Mesothelial cell of epicardium (in vitro differentiated cells): ENCODE data around the gene ATG4A. TPM values are rescaled to one million over a fixed set of nuclear protein-coding genes. Genes with fewer than 3 reads are reported as not detected.

ENCODE experiments used
- DNase-seq, 2 experiments: peaks; one replicate each; pipeline ENCODE4 v3.0.0; 2021; ENCODE audit warnings: low spot score in 2 of 2; ENCODE audit not compliant: unreplicated experiment in 2 of 2
- H3K27ac Mint-ChIP-seq: 2 replicates; pipeline ENCODE4 v1.8.0; 2021; ENCODE audit warnings: mixed read lengths
- H3K27me3 Mint-ChIP-seq: 2 replicates; pipeline ENCODE4 v1.8.0; 2021; ENCODE audit warnings: low read depth, mixed read lengths
- H3K36me3 Mint-ChIP-seq: 2 replicates; pipeline ENCODE4 v1.8.0; 2021; ENCODE audit warnings: mixed read lengths
- H3K4me1 Mint-ChIP-seq: 2 replicates; pipeline ENCODE4 v1.8.0; 2021; ENCODE audit warnings: mixed read lengths
- H3K4me3 Mint-ChIP-seq: 2 replicates; pipeline ENCODE4 v1.8.0; 2021; ENCODE audit warnings: mild to moderate bottlenecking, moderate library complexity, mixed read lengths
- H3K9me3 Mint-ChIP-seq: 2 replicates; pipeline ENCODE4 v1.8.0; 2021; ENCODE audit warnings: mixed read lengths
- CTCF ChIP-seq: fragments of 200-600 bp; sonication (generic); IDR thresholded peaks from one replicate; pipeline ENCODE4 v1.5.0; 2021; ENCODE audit warnings: antibody characterized with exemption; ENCODE audit not compliant: unreplicated experiment
- total RNA-seq: library from RNA; stranded (reverse); gene quantifications from 3 replicates; pipeline ENCODE4 v1.2.1, GENCODE V29; 2021

Gene ATG4A
- total RNA-seq, result 7.9 to 9.9 TPM (median 8.9 TPM) in 3 replicates

- Mint-ChIP-seq H3K9me3 (no peaks in the 10 kb centered on the region), H3K4me3 (no peak within 1 kb of the TSS), H3K4me1 (peaks cover 14% of the 10 kb centered on the region), H3K27ac (no peak within 1 kb of the TSS), H3K27me3 (no peaks in the 10 kb centered on the region), H3K36me3 (peaks cover 8% of the 10 kb centered on the region)
- DNase-seq, result peak; percentile 82 to 92
- no peak for TF ChIP-seq CTCF
Observed at GRCh38 chrX:108091264-108091877, at the start of gene ATG4A, which contains the start of gene PSMD10. TSS of gene ATG4A (plus strand) at chrX:108091778. CDS start at chrX:108091827, 49 bp downstream. TSS of gene PSMD10 (minus strand) at chrX:108091542. CDS start at chrX:108091520, 22 bp downstream.

GRCh38 chrX:108044554-108045256, 46.9 kb upstream of the ATG4A start, which contains the start of gene VSIG1:
TSS of gene VSIG1 (plus strand) at chrX:108045065. CDS start at chrX:108045131, 66 bp downstream.
- no peaks in the 10 kb centered on the region for H3K27me3 Mint-ChIP-seq
- no peaks in the 10 kb centered on the region for H3K36me3 Mint-ChIP-seq
- no peak within 1 kb of the TSS for H3K4me3 Mint-ChIP-seq
- peaks cover 3% of the 10 kb centered on the region for H3K4me1 Mint-ChIP-seq
- no peak for TF ChIP-seq CTCF
- peaks cover 10% of the 10 kb centered on the region for H3K9me3 Mint-ChIP-seq
- DNase-seq, result no peak
- H3K27ac Mint-ChIP-seq, result no peak within 1 kb of the TSS

- DNase-seq, result no peak
- Mint-ChIP-seq H3K4me3 (no peak overlapping the region), H3K4me1 (peaks cover 2% of the 10 kb centered on the region), H3K27ac (no peak overlapping the region), H3K27me3 (no peaks in the 10 kb centered on the region), H3K36me3 (no peaks in the 10 kb centered on the region), H3K9me3 (peaks cover 12% of the 10 kb centered on the region)
- TF ChIP-seq CTCF, result no peak
Observed at GRCh38 chrX:108049649-108050048, 41.9 kb upstream of the ATG4A start.

GRCh38 chrX:108053218-108053617, 38.4 kb upstream of the ATG4A start:
- DNase-seq, result no peak
- H3K36me3 Mint-ChIP-seq, result no peaks in the 10 kb centered on the region

GRCh38 chrX:108055546-108055945, 36.0 kb upstream of the ATG4A start:
- TF ChIP-seq CTCF, result no peak
- H3K4me3 Mint-ChIP-seq, result no peak overlapping the region
- H3K9me3 Mint-ChIP-seq, result peaks cover 12% of the 10 kb centered on the region
- no peaks in the 10 kb centered on the region for H3K36me3 Mint-ChIP-seq
- no peaks in the 10 kb centered on the region for H3K4me1 Mint-ChIP-seq
- no peak for DNase-seq
- no peaks in the 10 kb centered on the region for H3K27me3 Mint-ChIP-seq
- no peak overlapping the region for H3K27ac Mint-ChIP-seq

More at GRCh38 chrX:108053218-108053617, 38.4 kb upstream of the ATG4A start:
- no peaks in the 10 kb centered on the region for H3K27me3 Mint-ChIP-seq
- no peak overlapping the region for H3K27ac Mint-ChIP-seq
- peaks cover 12% of the 10 kb centered on the region for H3K9me3 Mint-ChIP-seq
- H3K4me3 Mint-ChIP-seq, result no peak overlapping the region
- no peak for TF ChIP-seq CTCF
- no peaks in the 10 kb centered on the region for H3K4me1 Mint-ChIP-seq
